NCI-H2196 treated with DMSO at 0.1 percent for 48 hours (cell line): ENCODE measurements around the gene SEH1L.
A peak's percentile ranks its signal among the peaks of the same experiment; 100 is the strongest.
"Not testable (repeated sequence)": the region's sequence is repeated elsewhere in the genome, so short reads cannot be mapped to it uniquely, and the experiment has no call there.

ENCODE experiments used
- DNase-seq: peaks from one replicate; lab custom pipeline; 2025; ENCODE audit not compliant: unreplicated experiment; lab: John Stamatoyannopoulos, UW

SEH1L gene

GRCh38 chr18:12995424-12995823 is 47.6 kb downstream of the SEH1L start:
- DNase-seq: no peak

DNA sequence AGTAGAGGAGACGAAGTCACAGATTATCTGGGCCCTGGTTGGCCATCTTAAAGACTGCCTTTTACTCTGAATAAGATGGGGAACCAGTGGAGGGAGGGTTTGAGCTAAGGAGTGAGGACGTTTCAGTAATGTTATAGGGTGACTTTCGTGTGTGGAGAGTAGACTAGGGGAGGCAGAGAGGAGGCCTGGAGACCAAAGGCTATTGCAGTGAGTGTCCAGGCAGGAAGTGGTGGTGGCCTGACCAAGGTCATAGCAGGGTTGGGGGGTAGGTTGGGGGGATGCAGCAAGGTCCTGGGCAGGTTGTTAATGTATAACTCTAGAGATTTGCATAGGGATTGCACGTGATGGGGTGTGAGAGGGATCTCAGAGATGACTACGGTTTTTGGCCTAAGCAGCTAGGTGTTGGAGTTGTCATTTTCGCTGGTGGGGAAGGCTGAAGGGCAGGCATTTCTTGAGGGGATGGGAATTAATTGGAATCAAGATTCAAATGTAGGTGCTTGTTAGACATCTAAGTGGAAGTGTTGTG is 48.2 kb downstream of the SEH1L start:
- DNase-seq: no peak

GRCh38 chr18:12996661-12997292 is 49.0 kb downstream of the SEH1L start:
- DNase-seq: no peak

DNA sequence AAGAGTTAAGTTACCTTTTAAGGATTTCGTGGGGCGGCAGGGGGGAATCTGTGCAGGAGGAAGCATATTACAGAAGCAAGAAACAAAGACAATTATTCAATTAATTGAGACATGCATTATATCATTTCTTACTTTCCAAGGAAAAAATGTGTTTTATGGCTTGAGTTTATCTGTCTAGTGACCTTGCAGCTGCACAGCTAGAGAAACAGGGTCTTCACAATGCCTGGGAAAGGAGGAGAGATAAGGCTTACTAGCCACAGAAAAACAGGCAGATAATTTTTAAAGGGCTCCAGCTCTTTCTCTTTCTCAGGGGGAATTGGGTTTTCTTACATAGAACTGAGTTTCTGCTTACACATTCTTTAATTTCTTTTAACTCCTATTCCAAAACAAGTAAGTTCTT is 49.5 kb downstream of the SEH1L start:
- DNase-seq: not testable (repeated sequence)

- no peak for DNase-seq
Observed at GRCh38 chr18:12998332-12999060, 50.7 kb downstream of the SEH1L start.

- peak; percentile 23 for DNase-seq
Observed at GRCh38 chr18:13003466-13003896, 55.7 kb downstream of the SEH1L start.

GRCh38 chr18:13004396-13004795 is 56.6 kb downstream of the SEH1L start:
- no peak for DNase-seq

DNA sequence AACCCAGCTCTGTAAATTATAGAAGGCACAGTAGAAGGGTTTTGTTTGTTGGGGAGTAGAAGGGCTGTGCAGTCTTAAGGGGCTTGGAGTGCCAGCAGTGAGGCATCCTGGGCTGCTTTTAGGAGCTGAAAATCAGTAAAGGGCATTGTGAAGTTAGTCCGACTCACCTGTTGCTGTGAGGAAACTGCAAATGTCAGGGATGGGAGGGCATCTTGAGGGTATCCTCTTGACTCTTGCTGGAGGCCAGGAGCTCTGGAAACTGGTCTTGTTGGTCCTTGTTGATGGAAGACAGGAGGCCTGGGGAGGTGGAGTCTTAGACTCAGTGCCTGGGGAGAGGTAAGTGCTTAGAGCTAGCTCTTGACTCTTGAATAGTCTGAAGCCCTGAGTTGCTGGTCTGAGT is 57.5 kb downstream of the SEH1L start:
- DNase-seq: no peak

DNA sequence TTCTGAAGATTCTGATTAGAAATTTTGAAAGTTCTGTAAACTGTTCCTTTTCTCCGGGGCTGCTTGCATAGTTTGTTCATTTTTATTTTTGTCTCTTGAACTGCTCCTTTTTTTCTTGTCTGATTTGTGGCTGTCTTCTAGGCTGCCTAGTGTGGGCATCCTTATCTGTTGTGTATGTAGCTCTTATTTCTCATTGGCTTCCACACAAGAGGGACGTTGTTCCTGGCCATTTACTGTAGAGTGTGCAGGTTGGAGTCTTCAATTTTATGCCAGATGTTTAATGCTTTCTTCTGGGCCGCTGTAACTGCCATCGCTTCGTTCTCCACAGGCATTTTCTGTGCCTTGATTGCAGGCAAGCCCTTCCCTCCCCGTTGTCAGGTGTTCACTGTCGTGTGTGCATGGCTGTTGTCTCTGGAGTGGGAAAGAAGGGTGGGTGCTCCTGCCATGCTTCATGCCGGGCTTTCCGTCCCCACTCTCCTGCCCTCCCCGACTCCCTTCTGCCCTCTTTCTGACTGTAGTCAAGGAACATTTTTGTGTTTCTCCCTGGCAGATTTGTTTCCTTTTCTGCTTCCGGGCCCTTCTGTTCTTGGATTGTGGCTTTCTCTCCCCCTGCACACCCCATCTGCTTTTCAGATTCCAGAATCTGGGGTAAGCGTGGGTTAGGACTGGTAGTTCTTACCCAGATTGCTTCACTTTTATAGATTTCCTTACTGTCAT is 58.9 kb downstream of the SEH1L start:
- DNase-seq: no peak

- DNase-seq: no peak
Observed at GRCh38 chr18:13007248-13007560, 59.4 kb downstream of the SEH1L start.

GRCh38 chr18:13011719-13012118 is 63.9 kb downstream of the SEH1L start:
- no peak for DNase-seq

GRCh38 chr18:13014232-13014631 is 66.4 kb downstream of the SEH1L start:
- DNase-seq: no peak

DNA sequence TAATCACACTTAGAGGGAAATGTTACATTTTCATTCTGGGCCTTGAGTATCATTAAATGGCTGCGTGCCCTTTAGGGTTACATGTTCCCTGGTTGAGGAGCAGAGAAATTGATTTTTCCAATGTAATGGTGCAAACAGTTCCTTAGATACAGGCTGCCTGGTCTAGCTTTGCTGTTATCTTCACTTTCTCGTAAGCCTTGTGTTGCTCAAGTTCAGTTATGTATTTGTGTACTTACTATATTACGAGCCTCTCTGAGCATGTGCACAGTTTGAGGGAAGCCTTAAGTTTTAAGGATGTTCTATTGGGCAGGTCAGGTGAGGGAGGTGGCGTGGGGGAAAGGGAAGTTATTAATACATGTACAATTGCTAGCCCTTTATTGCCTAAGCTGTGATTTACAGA is 67.0 kb downstream of the SEH1L start:
- DNase-seq: no peak

- DNase-seq: no peak
Observed at GRCh38 chr18:13017247-13017875, 69.5 kb downstream of the SEH1L start.

GRCh38 chr18:13018374-13018773 is 70.6 kb downstream of the SEH1L start:
- DNase-seq: no peak

- no peak for DNase-seq
Observed at GRCh38 chr18:13019301-13019700, 71.5 kb downstream of the SEH1L start.

DNA sequence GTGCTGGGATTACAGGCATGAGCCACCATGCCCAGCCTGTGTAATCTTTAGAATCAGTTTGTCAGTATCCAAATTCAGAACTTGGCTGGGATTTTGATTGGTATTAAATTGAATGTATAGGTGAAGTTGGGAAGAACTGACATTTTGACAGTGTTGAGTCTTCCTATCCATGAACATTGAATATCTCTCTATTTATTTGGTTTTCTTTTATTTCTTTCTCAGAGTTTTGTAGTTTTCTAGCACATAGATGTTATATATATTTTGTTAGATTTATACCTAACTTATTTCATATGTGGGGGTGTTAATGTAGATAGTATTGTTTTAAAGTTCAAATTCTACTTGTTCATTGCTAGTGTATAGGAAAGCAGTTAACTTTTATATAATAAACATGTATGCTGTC is 74.8 kb downstream of the SEH1L start:
- no peak for DNase-seq

GRCh38 chr18:13025233-13025632 is 77.4 kb downstream of the SEH1L start:
- DNase-seq: no peak

DNA sequence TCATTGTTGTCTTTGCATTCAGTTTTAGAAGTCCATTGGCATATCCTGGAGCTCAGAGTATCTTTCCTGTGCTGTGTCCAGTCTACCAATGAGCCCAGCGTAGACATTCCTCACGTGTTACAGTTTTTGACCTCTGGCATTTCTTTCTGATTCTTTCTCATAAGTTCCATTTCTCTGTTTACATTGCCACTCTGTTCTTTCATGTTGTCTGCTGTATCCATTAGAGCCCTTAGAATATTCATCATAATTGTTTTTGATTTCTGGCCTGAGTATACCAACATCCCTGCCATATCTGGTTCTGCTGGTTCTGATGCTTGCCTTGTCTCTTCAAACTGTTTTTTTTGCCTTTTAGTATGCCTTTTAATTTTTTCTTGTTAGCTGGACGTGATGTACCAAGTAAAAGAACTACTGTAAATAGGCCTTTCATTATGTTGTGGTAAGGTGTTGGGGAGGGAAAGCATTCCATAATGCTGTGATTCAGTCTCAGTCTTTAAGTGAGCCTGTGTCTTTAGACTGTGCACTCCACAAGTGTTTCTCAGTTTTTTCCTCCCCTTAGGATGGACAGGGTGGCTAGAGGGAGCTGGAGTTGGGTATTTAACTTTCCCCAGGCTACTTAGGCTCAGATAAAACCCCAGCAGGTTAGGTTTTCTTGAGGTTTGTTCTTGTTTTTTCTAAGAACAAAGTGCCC is 78.9 kb downstream of the SEH1L start:
- DNase-seq: no peak

GRCh38 chr18:13028869-13029268 is 81.1 kb downstream of the SEH1L start:
- no peak for DNase-seq

- DNase-seq: no peak
Observed at GRCh38 chr18:13032173-13032572, 84.4 kb downstream of the SEH1L start.
